HG03571 (cell line): ENCODE results near the gene GARRE1.
"Not testable (repeated sequence)": the region's sequence is repeated elsewhere in the genome, so short reads cannot be mapped to it uniquely, and the experiment has no call there.

Experiments used
- ATAC-seq: cut with Tn5 transposase; IDR thresholded peaks from one replicate; pipeline ENCODE4 v1.9.1; 2021; ENCODE audit not compliant: unreplicated experiment

The GARRE1 gene

DNA sequence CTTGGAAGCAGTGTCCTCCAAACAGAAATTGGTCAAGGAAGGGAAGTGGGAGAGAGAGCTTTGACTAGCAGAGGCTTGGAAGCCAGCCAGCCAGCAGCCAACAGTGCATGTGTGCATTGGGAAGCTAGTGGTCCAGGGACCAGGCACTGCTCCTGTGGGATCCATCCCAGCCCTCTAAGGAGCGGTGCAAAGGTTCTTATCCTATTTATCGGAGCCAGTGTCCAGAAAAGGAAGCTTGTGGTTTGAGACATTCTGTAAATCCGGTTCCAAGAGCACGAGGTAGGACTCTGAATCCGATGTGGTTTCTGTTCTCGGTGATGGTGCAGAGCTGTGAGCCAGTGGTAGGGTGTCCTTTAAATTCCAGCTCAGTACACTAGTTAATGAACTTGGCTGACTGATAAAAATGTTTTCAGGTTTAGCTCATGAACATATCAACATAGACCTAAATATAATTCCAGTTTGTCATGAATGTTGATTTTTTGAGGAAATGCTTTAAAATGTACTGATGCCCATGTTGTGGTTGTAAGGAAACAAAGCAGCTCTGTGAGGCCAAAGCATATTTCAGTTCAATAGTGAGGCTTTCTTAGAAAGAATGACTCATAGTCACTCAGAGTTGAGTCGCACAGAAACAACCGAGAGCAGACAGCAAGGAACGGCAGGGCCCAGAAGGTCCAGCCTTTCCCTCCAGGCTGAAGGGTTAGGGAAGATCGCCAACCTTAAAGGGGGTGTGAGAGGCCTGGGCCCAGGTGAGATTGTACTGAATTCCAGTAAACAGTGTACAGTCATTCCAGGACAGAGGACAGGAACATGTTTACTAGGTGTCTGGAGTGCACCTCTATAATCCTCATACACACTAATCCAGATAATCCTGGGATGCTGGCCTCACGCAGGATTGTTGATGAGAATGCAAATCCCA, 21.5 kb upstream of the GARRE1 start:
- ATAC-seq = no peak

DNA sequence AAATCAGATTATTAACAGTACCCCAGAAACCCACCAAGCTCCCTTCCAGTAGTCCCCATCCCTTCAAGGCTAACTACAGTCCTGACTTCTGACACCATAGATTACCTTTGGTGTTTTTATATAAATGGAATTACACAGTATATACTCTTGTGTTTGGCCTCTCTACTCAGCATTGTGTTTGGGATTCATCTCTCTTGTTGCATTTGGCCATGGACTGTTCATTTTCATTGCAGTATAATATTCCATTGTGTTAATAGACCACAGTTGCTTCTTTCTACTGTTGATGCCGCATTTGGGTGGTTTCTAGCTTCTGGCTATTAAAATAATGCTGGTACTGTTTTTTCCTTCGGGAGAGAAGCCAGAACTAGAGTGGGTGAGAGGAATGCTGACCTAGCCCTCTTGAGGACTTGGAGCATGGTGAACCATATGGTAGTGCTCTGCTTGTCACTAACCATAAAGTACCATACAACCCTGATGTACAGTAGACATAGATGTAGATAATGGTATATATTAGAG, 18.9 kb upstream of the GARRE1 start:
- no peak for ATAC-seq

DNA sequence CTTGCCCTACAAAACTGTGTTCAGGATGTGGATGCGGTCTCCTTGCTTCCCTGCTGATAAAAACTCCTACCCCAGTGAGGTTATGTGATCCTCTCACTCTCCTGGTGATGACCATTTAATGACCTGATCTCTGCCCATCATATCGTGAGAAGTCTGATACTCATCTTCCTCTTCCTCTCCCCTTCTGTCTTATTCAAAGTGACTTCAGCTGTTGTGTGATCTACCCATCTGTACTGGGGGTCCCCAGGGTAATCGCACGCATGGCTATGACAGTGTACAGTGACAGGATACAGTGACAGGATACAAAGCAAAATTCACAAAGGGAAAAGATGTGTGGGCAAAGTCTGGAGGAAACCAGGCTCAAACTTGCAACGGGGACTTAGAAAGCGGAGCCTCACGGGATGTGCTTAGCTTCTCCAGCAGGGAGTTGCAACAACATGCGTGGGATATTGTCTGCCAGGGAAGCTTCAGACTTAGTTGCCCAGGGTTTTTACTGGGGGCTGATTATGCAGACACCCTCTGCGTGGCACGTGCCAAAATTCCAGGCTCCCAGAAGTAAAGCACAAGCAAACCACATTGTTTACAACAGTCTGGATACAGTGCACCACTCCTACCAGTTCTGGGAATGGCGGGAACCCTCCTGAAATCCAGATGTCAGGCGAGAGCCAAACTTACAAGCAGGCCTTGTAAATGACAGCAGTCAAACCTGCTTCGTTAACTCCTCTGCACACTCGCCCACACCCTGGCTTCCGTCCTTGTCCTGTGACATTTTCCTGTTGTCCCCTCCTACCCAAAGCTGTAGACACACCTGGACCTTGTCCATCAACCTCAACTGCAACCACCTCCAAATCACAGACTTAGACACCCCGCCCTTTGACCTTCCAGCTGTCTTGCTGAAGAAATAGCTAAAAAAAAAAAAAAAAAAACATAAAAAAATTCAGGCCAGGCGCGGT, 18.0 kb upstream of the GARRE1 start:
- ATAC-seq = no peak

DNA sequence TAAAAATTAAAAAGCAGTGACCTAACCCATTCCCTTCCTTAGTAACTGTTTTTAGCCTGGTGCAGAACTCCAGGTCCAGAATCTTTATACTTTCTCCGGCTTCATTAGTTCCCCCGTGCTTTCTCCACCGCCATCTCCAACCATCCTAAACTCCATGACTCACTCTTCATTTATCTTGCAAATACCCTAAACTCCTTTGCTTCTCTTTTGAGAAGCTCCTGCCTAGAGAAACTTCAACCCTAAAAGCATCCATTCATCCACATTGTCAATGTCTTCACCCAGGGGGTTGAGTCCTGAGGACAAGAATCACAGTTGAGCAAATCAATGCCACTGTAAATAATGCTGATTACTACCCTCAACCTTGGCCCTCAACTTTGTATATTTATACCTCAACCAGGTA, 17.1 kb upstream of the GARRE1 start:
- ATAC-seq = no peak

DNA sequence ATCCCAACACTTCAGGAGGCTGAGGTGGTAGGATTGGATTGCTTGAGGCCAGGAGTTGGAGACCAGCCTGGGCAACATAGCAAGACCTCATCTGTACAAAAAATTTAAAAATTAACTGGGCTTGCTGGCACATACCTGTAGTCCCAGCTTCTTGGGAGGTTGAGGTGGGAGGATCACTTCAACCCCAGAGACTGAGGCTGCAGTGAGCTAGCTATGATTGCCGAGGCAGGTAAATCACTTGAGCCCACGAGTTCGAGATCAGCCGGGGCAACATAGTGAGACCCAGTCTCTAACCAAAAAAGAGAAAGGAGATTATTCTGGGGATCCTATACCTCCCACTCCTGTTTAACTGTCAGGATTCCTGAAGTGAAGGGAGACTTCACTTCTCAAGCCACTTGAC, 16.4 kb upstream of the GARRE1 start:
- ATAC-seq = no peak

DNA sequence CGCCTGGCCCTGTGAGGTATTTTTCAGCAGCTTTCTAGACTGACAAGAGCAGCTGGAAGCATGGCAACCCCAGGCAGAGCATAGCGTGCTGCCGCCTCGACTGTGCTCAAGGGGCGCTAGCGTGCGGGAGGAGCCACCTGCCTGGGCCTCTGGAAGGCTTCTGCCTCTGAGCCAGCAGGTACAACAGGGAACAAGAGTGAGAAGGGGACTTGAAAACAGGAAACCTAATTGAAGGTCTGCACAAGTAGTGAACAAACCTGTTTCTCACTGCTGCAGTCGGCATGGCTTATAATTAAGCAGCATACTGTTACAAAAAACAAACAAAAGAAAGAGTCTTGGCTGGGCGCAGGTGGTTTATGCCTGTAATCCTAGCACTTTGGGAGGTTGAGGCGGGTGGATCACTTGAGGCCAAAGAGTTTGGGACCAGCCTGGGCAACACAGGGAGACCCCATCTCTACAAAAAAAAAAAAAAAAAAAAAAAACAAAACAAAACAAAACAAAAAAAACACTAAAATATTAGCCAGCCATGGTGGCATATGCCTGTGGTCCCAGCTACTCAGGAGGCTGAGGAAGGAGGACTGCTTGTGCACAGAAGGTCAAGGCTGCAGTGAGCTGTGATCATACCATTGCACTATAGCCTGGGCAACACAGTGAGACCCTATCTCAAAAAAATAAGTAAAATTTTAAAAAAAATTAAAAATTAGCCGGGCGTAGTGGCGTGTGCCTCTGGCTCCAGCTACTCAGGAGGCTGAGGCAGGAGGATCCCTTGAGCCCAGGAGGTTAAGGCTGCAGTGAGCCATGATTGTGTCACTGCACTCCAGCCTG, 12.6 kb upstream of the GARRE1 start:
- ATAC-seq = no peak

DNA sequence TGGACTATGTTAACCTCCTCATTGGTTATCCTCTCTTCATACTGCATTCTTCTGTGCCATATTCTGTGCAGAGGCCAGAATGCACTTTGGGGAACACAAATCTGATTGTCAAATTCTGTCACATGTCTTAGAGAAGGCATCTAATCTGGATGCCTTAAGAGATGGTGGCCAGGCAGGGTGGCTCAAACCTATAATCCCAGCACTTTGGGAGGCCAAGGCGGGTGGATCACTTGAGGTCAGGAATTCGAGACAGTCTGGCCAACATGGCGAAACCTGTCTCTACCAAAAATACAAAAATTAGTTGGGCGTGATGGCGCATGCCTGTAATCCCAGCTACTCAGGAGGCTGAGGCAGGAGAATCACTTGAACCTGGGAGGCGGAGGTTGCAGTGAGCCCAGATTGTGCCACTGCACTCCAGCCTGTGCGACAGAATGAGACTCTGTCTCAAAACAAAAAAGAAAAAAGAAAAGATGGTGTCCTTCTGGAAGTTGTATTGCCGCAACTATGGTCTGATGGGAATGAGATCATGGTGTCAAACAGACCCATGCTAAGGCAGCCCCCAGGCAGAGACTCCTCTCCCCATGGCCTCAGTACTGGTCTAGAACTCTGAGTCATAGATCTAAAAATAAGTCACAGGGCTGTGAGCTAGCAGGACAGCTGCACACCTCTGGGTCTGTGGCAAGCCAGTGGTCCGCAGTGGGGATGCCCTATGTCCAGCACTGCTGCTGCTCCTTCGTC, 11.0 kb upstream of the GARRE1 start:
- ATAC-seq = not testable (repeated sequence)

DNA sequence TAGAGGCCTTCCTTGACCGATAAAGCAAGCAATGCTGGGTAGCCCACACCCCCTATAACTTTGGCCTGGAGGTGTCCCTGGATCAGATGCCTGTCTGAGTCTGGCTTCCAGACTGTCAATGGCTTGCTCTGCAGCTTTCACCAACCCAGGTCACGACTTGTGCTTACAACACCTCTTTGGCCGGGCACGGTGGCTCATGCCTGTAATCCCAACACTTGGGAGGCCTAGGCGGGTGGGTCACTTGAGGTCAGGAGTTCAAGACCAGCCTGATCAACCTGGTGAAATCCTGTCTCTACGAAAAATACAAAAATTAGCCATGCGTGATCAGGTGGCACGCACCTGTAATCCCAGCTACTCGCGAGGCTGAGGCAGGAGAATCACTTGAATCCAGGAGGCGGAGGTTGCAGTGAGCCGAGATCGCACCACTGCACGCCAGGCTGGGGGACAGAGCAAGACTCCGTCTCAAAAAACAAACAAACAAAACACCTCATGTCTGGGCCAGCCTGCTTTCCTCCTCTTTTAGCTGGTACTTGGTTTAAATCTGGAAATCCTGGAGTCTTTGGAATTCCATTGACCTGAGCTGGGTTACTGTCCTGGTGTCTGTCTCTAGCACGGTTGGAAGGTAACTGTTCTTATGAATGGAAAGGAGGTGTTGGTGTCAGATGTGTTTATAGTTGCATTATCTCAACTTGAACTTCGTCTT, 10.3 kb upstream of the GARRE1 start:
- no peak for ATAC-seq

DNA sequence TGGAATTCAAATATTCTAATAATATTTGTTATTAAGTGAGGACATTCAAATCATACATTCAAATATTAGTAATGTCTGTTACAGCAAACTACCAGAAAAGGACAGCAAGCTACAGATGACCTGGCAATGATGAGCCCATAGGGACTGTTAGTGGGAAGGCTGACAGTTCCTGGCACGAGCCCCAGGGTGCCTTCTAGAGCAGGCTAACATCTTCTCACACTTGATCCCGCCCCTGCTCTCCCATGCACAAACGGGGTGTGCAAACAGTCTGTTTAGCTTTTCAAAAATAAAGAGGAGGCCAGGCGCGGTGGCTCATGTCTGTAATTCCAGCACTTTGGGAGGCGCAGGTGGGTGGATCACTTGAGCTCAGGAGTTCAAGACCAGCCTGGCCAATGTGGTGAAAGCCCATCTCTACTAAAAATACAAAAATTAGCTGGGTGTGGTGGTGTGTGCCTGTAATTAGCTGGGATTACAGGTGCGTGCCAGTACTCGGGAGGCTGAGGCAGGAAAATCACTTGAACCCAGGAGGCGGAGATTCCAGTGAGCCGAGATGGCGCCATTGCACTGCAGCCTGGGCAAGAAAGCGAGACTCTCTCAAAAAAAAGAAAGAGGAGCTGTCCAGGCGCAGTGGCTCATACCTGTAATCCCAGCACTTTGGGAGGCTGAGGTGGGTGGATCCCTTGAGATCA, 9.6 kb upstream of the GARRE1 start:
- ATAC-seq = no peak

DNA sequence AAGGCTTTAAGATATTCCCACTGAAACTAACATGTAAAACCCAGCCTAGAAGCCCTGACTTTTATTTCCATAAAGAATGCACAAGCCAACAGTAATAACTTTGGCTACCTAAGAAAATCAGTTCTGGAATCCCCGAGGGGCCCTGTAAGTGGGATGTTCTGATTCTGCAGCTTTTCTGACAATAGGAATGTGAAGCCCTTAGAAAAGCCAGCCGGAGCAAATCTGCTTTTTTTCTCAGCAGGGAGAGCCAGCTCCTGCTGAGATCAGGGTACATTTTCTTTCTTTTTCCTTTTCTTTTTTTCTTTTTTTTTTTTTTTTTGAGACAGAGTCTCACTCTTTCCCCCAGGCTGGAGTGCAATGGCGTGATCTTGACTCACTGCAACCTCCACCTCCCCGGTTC, 8.0 kb upstream of the GARRE1 start:
- no peak for ATAC-seq

DNA sequence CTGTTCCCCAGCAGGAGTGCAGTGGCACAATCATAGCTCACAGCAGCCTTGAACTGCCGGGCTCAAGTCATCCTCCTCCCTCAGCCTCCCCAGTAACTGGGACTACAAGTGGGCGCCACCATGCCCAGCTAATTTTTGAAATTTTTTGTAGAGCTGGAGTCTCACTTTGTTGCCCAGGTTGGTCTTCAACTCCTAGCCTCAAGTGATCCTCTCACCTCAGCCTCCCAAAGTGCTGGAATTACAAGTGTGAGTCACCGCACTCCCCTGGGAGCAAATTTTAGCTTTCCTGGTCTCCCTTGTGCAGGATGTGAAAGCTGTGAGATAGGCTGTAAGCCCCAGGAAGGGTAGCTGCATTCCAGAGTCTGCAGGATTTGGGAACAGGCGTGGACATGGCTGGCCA, 5.4 kb upstream of the GARRE1 start:
- ATAC-seq = no peak

DNA sequence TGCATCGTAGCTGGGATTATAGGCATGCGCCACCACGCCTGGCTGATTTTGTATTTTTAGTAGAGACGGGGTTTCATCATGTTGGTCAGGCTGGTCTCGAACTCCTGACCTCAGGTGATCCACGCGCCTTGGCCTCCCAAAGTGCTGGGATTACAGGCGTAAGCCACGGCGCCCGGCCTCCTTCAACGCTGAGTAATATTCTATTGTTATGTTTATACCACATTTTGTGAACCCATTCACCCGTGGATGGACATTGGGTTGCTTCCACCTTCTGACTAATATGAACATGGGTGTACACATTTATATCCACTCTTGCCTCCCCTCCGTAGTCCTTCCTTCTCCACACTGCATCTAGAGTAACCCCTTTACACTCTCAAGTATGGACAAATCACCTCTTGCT, 1.2 kb upstream of the GARRE1 start:
- ATAC-seq = not testable (repeated sequence)

DNA sequence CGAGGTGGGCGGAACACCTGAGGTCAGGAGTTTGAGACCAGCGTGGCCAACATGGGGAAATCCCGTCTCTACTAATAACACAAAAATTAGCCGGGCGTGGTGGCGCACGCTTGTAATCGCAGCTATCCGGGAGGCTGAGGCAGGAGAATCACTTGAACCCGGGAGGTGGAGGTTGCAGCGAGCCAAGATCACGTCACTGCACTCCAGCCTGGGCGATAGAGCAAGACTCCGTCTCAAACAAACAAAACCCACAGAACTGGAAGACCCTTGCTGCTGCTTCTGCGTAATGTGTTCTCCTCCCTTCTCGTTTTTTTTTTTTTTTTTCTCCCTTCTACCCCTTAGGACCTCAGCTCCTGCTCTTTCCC, 691 bp upstream of the GARRE1 start:
- ATAC-seq = not testable (repeated sequence)

DNA sequence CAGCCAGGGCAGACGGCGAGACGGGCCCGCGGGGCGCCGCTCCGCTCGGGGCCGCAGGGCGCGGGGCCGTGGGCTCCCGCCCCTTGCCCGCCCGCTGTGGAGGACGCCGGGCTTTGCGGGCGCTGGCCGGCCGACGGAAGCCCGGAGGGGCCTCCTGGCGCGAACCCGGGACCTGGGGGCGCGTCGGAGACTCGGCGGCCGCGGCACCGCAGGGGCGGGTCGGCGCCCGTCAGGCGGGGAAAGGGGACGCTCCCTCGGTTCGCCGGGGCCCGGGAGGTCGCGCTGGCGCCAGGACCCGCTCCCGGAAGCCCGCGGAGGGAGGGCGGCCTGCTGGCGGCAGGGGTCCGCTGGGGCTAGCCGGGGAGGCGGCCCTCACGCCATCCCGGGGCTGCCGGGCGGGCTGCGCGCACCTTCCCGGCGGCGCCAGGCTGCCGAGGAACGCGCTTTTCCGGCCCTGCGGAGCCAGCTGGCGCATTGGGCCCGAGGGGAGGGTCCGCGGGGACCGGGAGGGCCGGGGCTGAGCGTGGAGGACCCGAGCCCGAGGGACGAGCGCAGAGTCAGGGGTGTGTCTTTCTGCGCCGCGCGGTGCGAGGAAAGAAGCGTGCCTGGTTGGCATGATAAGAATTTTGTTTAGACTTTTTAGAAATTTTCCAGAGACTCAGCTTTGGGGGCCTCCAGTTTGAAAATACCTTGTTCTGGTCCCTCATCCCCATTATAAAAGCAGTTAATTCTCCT, 511 bp downstream of the GARRE1 start:
- peak; percentile 48 for ATAC-seq

DNA sequence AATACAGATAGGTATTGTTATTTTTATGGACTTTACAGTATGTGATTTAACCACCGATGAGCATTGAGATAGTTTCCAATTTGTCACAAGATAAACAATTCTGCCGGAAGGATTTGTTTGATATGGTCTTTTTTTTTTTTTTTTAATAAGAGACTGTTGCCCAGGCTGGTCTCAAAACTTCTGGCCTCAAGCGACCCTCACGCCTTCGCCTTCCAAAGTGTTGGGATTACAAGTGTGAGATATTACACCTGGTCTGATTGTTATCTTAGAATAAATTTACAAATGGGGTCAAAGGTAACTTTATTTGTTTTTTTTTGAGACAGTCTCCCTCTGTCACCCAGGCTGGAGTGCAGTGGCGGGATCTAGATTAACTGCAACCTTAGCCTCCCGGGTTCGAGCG, 1.2 kb downstream of the GARRE1 start:
- ATAC-seq = no peak

DNA sequence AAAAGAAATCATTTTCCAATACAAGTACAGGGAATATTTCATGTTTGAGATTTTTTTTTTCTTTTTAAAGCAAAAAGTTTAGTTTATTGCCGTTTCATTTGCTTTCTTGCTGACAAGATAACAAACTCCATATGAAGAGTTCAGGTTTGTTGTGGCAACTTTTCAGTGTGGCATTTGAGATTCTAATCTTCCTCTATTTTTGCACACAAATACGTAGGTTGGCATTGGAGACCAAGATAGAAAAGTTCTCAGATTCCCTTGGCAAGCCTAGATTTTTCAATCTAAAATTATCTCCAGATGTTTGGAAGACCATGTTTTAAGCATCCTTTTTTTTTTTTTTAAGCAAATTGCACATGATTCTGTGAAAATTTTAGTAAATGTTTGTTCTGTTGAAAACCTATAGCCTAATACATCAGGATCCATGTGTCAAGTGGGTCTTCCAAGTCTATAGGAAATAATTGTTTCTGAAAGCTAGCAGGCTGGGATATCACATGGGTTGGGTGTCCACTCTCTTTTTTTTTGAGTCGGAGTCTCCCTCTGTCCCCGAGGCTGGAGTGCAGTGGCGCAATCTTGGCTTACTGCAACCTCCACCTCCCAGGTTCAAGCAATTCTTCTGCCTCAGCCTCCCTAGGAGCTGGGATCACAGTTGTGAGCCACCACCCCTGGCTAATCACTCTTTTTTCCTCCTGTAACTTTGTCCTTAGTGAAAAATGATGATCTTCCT, 2.6 kb downstream of the GARRE1 start:
- ATAC-seq = no peak

DNA sequence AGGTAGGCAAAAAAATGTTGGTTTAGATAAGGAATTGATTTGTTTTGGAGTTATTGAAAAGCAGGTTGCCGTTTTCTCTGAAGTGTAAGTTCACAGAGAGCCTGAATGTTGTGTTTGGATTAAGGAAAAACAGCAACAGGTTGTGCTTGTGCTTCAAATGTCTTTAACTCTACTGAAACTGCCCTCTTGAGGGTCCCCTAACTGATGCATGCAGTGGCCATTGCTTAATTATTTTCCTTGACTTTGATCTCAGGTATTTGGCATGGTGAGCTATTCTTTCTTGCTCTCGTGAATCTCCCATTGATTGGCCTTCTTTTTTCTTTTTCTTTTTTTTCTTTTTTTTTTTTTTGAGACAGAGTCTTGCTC, 3.2 kb downstream of the GARRE1 start:
- ATAC-seq = no peak
